OCI-LY3 (cell line): ENCODE measurements around the gene NDE1.

ENCODE experiments used
- CTCF ChIP-seq: fragments of 200-600, 300-600 bp; sonication (generic); IDR thresholded peaks from 2 replicates; pipeline ENCODE4 v1.5.1; 2014; ENCODE audit warnings: antibody characterized with exemption, low read length, low read depth
- EZH2phosphoT487 ChIP-seq: fragments of 200-600 bp; shearing (Covaris generic); IDR thresholded peaks from 2 replicates; pipeline ENCODE4 v1.6.1; 2018; ENCODE audit warnings: antibody characterized with exemption, mixed run types, low read depth

DNA sequence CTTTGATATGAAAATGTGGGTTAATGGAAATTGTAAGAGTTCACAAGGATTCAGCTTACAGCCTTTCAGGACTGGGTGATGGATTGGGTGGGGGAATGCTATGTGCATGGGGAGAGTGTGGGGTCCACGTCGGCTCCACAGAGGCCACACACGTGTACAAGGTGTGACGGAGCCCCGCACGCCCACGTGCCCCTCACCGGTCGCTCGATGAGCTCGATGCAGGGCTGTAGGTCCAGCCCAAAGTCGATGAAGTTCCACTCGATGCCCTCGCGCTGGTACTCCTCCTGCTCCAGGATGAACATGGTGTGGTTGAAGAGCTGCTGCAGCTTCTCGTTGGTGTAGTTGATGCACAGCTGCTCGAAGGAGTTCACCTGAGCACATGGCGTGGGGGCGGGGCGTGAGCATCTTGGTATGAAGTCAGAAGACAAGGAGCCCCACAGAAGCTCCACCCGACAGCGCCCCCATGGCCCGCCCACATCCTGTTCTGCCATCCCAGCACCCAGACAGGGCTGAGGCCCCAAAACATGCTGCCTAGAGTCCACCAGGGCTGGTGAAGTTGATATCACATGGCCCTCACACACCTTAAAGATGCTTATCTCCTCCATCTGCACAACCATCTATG, 107.7 kb downstream of the NDE1 start:
- no peak for TF ChIP-seq CTCF
- no peak for TF ChIP-seq EZH2phosphoT487
